Heart left ventricle (tissue), 13 donors: ENCODE data around the gene ABTB2.

Source experiments
- POLR2A ChIP-seq, 2 donors: fragments of 450-650 bp; IDR thresholded peaks; one replicate each; pipeline ENCODE4 v1.6.1; 2017; ENCODE audit warnings: antibody characterized with exemption in 2 of 2, mild to moderate bottlenecking in 2 of 2, moderate library complexity in 2 of 2
- TF ChIP-seq, protein P1 (sequence below), 12 donors: fragments of 200-600 bp; sonication (generic) in 4 of 12; IDR thresholded peaks; one replicate each; pipeline versions ENCODE4 v1.5.0 to v1.8.0; 2018 to 2022; ENCODE audit warnings: antibody characterized with exemption in 12 of 12, mild to moderate bottlenecking in 5 of 12
- donor health status: ischemic (EF 13 %, LVEDD 7.1; RV severe dilation, severe dysfunction).
- donor health status: DM: no; HTN: yes; CAD: no.
- donor health status: DM: no; HTN: no; CAD: no.
- donor health status: ischemic (EF 25% LVEDD 6.9; RV normal size, moderate dysfunction).
- donor health status: ischemic (EF 25% LVEDD 5.7; RV mildly dilated, moderate dysfunction).
- donor health status: ischemic (EF 35%, LVEDD 5.7; RV mildly dilated, moderate dysfunction).
- donor health status: nonischemic (EF 11% LVEDD 7.7; RV severe dilation, severe dysfunction).
- donor health status: DM: yes; HTN: yes; CAD: no.
- donor health status: PGD.
- donor health status: ischemic (EF 29% LVEDD 5.4; RV normal size, mild dysfunction).
- donor health status: nonischemic (EF 23%, LVEDD 6.1; RV moderate dilation, normal function).

DNA sequence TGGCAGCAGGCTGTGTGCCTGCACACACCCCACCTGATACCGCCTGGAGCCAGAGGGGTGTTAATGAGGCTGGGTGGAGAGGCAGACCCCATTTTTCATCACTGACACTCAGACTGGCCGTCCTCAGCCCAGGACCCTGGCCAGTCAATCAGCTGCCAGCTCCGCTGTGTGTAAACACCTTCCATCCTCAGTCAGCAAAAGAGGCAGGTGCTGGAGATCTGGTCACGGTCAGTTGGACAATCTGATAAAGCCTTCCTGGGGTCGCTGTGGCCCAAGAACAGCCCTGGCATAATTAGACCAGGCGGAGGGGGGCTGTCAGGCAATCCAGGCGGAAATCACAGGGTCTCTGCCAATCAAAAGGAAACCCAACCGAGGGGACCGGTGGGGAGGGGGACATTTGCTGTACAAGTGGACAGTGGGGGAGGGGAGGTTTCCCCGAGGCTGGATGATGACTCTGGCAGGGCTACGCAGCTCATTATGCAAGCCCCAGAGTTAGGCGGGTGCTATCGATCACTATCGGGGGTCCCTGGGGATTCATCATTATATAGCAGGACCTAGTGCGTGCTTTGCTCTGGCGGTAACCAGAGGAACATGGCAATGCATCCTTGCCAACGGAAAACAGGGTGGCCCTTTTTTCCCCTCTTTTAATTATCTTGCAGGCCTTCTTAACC lies 72.9 kb downstream of the ABTB2 start:
- TF ChIP-seq, protein P1, sequence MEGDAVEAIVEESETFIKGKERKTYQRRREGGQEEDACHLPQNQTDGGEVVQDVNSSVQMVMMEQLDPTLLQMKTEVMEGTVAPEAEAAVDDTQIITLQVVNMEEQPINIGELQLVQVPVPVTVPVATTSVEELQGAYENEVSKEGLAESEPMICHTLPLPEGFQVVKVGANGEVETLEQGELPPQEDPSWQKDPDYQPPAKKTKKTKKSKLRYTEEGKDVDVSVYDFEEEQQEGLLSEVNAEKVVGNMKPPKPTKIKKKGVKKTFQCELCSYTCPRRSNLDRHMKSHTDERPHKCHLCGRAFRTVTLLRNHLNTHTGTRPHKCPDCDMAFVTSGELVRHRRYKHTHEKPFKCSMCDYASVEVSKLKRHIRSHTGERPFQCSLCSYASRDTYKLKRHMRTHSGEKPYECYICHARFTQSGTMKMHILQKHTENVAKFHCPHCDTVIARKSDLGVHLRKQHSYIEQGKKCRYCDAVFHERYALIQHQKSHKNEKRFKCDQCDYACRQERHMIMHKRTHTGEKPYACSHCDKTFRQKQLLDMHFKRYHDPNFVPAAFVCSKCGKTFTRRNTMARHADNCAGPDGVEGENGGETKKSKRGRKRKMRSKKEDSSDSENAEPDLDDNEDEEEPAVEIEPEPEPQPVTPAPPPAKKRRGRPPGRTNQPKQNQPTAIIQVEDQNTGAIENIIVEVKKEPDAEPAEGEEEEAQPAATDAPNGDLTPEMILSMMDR (IDR thresholded peaks at IDR 0.05): no peak
- no peak for TF ChIP-seq POLR2A (IDR thresholded peaks at IDR 0.05)
